ENCODE data around the gene TSPYL1. TPM values are rescaled to one million over a fixed set of nuclear protein-coding genes. Genes with fewer than 3 reads are reported as not detected.

TSPYL1 gene
- total and polyA plus RNA-seq, 2 experiments from 2014 or later = 24.9 to 66.1 TPM

DNA sequence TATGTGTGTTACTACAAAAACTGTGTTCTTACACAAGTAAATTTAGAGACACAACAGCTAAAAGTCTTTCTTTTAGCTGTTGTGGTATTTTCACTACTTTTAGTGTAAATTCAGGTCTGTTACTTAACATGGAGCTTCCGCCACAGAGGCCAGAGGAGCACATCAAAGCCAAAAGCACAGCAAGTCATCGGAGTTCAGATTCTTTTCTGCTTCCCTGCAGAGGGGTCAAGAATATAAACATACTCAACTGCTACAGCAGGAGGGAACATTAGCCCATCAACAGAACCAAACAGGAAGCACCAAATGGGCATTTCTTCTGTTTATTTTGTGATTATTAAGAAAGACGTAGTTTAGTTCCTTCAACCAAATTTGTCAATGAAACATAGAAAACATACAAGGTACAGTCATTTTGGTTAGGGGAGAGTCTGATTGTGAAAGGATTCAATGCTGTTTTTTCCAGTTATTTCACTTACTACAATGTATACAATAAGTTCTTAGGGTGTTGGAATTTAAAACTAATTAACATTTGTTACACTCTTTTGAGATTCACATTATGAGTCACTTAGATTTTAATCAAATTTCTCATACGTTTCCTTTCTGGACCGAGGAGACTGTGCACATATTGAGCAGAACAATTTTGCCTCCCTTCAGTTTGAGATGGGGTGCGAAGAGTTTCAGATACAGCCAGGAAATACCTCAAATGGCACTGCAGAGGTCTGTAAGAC, 48.2 kb upstream of the TSPYL1 start:
- Histone ChIP-seq H2AFZ (no peak overlapping the region), H3K4me3 (peak overlapping the region; percentile 20; the same call in 1 of the 2 replicates)
- peaks cover 7% of the 10 kb centered on the region; the same call in 1 of the 3 replicates for H3K9me3 Mint-ChIP-seq

DNA sequence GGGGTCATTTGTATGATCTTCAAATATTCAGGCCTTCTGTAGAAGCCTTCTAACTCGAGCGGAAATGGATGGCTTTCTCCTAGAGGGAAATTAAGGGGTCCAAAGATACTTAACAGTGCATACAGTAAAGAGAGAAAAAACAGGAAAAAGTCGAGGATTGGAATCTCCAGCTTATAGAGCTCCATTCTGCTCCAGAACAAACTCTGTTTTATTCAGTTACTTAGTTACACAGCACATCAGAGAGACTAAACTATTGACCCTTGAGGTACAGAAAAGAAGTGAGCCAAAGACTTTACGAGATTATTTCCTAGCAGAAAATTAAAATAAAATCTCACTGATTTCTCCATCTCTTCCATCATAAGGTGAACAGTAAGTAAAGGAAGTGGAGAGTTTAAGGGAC, 47.3 kb upstream of the TSPYL1 start:
- DNase-seq (ENCODE audit: low spot score) = no peak
- no peaks in the 10 kb centered on the region for H4K20me1 ChIP-seq (replicated peaks; ENCODE audit: insufficient read depth)
- no peaks in the 10 kb centered on the region for H3F3A ChIP-seq (replicated peaks; ENCODE audit: low read depth)
- no peaks in the 10 kb centered on the region for H3K9me2 ChIP-seq (ENCODE audit: insufficient read depth)
- no peaks in the 10 kb centered on the region for H3K79me2 ChIP-seq (replicated peaks; ENCODE audit: insufficient read depth)
- Mint-ChIP-seq H3K36me3 (ENCODE audit: low read depth) (peaks cover 6% of the 10 kb centered on the region; the same call in 2 of the 3 replicates), H3K4me3 (peak overlapping the region; percentile 31; the same call in 1 of the 3 replicates), H3K27me3 (ENCODE audit: insufficient read depth, low read depth, poor library complexity) (no peaks in the 10 kb centered on the region), H3K27ac (peak overlapping the region; percentile 65), H3K9me3 (peaks cover 3% of the 10 kb centered on the region; the same call in 1 of the 3 replicates), H3K4me1 (peaks cover 80% of the 10 kb centered on the region)
- peak overlapping the region; percentile 51 for H3K27ac ChIP-seq (ENCODE audit: low read depth)
- no peaks in the 10 kb centered on the region for H3K36me3 ChIP-seq (ENCODE audit: insufficient read depth)
- H3K27me3 ChIP-seq (ENCODE audit: insufficient read depth) = no peaks in the 10 kb centered on the region
- peak overlapping the region; percentile 20; the same call in 1 of the 2 replicates for H3K4me3 ChIP-seq
- no peak overlapping the region for H2AFZ ChIP-seq
- ATAC-seq = no peak
- peaks cover 72% of the 10 kb centered on the region for H3K4me1 ChIP-seq (ENCODE audit: insufficient read depth)
- H3K4me2 ChIP-seq = peak overlapping the region; percentile 55
- TF ChIP-seq, protein P1, sequence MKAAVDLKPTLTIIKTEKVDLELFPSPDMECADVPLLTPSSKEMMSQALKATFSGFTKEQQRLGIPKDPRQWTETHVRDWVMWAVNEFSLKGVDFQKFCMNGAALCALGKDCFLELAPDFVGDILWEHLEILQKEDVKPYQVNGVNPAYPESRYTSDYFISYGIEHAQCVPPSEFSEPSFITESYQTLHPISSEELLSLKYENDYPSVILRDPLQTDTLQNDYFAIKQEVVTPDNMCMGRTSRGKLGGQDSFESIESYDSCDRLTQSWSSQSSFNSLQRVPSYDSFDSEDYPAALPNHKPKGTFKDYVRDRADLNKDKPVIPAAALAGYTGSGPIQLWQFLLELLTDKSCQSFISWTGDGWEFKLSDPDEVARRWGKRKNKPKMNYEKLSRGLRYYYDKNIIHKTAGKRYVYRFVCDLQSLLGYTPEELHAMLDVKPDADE (IDR thresholded peaks at IDR 0.05) = no peak
- TF ChIP-seq EZH2phosphoT487 (IDR thresholded peaks at IDR 0.05; ENCODE audit: unreplicated experiment) (no peak), STAT1 (IDR thresholded peaks at IDR 0.05; ENCODE audit: unreplicated experiment) (no peak), JUNB (IDR thresholded peaks at IDR 0.05; ENCODE audit: unreplicated experiment) (no peak), ZNF114 (CRISPR knock-in tag; IDR thresholded peaks at IDR 0.05) (no peak), EZH2 (IDR thresholded peaks at IDR 0.05; ENCODE audit: low read depth, unreplicated experiment) (no peak), CREB1 (CRISPR knock-in tag; IDR thresholded peaks at IDR 0.05; ENCODE audit: low read depth) (no peak)
- TF ChIP-seq, protein P2, sequence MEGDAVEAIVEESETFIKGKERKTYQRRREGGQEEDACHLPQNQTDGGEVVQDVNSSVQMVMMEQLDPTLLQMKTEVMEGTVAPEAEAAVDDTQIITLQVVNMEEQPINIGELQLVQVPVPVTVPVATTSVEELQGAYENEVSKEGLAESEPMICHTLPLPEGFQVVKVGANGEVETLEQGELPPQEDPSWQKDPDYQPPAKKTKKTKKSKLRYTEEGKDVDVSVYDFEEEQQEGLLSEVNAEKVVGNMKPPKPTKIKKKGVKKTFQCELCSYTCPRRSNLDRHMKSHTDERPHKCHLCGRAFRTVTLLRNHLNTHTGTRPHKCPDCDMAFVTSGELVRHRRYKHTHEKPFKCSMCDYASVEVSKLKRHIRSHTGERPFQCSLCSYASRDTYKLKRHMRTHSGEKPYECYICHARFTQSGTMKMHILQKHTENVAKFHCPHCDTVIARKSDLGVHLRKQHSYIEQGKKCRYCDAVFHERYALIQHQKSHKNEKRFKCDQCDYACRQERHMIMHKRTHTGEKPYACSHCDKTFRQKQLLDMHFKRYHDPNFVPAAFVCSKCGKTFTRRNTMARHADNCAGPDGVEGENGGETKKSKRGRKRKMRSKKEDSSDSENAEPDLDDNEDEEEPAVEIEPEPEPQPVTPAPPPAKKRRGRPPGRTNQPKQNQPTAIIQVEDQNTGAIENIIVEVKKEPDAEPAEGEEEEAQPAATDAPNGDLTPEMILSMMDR (conservative IDR thresholded peaks at IDR 0.05; ENCODE audit: low read depth in 2 of 2) = no peak

More for the DNA sequence above, 48.2 kb upstream of the TSPYL1 start:
- Histone ChIP-seq H3K36me3 (ENCODE audit: insufficient read depth) (no peaks in the 10 kb centered on the region), H3K27ac (ENCODE audit: low read depth) (peak overlapping the region; percentile 51), H3K79me2 (replicated peaks; ENCODE audit: insufficient read depth) (no peaks in the 10 kb centered on the region), H3F3A (replicated peaks; ENCODE audit: low read depth) (no peaks in the 10 kb centered on the region), H4K20me1 (replicated peaks; ENCODE audit: insufficient read depth) (no peaks in the 10 kb centered on the region), H3K9me2 (ENCODE audit: insufficient read depth) (no peaks in the 10 kb centered on the region), H3K27me3 (ENCODE audit: insufficient read depth) (no peaks in the 10 kb centered on the region), H3K4me1 (ENCODE audit: insufficient read depth) (peaks cover 64% of the 10 kb centered on the region), H3K4me2 (peak overlapping the region; percentile 55)
- ATAC-seq = peak; percentile 80
- Mint-ChIP-seq H3K36me3 (ENCODE audit: low read depth) (peaks cover 7% of the 10 kb centered on the region; the same call in 2 of the 3 replicates), H3K4me3 (peak overlapping the region; percentile 31), H3K27me3 (ENCODE audit: insufficient read depth, low read depth, poor library complexity) (no peaks in the 10 kb centered on the region), H3K4me1 (peaks cover 70% of the 10 kb centered on the region), H3K27ac (peak overlapping the region; percentile 65)
- DNase-seq (ENCODE audit: low spot score) = peak; percentile 81
- TF ChIP-seq NANOG (IDR thresholded peaks at IDR 0.05; ENCODE audit: borderline replicate concordance) = peak; percentile 86
- TF ChIP-seq ZNF331 (CRISPR knock-in tag; IDR thresholded peaks at IDR 0.05; ENCODE audit: low read depth) = no peak
- TF ChIP-seq, protein P1 (IDR thresholded peaks at IDR 0.05) = peak; percentile 56; the same call in 1 of the 2 replicates

All from GM23338 (cell line).